Nephron progenitor cell (in vitro differentiated cells): ENCODE data around the gene TEAD3.

Experiments
- DNase-seq: peaks from one replicate; pipeline ENCODE4 v3.0.0; 2021
- H3K27ac Mint-ChIP-seq: 2 replicates; pipeline ENCODE4 v1.8.0; 2021; ENCODE audit warnings: mild to moderate bottlenecking, moderate library complexity, mixed read lengths
- H3K27me3 Mint-ChIP-seq: 2 replicates; pipeline ENCODE4 v1.8.0; 2021; ENCODE audit warnings: mild to moderate bottlenecking, low read depth, mixed read lengths; ENCODE audit not compliant: poor library complexity
- H3K36me3 Mint-ChIP-seq: 2 replicates; pipeline ENCODE4 v1.8.0; 2021; ENCODE audit warnings: low read depth, mixed read lengths
- H3K4me1 Mint-ChIP-seq: 2 replicates; pipeline ENCODE4 v1.8.0; 2021; ENCODE audit warnings: mixed read lengths
- H3K4me3 Mint-ChIP-seq: 2 replicates; pipeline ENCODE4 v1.8.0; 2021; ENCODE audit warnings: mild to moderate bottlenecking, moderate library complexity, mixed read lengths
- H3K9me3 Mint-ChIP-seq: 2 replicates; pipeline ENCODE4 v1.8.0; 2021; ENCODE audit warnings: mild to moderate bottlenecking, moderate library complexity, mixed read lengths
- TF ChIP-seq, protein P1 (sequence below): fragments of 200-600 bp; sonication (generic); IDR thresholded peaks from 2 replicates; pipeline ENCODE4 v1.5.0; 2021; ENCODE audit warnings: antibody characterized with exemption

The TEAD3 gene

DNA sequence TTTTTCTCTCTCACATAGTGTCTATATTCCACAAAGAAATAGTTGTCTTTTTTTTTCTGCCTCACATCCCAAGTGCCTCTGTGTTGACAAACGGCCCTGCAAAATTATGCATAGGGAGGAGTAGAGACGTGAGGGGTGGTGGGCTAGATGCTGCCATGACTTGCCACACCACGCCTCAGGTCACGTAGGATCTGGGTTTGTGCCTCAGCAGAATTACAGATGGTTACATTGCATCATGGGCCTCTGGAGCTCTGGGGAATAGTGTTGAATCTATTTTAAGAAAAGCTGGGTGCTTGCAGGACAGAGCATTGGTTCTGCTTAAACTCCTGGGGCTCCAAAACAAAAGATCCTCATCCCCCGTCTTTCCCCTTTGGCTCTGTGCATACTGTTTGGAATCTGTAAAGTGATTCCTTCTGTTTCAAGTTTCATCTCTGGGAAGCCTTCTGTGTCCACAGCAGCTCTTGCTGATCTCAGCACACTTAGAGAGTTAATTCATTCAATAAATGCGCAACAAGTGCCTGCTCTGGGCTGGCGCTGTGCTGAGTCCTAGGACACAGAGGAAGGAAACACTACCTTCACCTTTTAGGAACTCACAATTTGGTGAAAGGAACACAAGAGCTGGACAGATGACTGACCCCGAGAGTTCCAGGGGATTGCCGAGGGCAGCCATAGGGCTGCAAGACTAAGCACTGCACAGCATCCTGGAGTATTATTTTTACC lies 42.3 kb downstream of the TEAD3 start:
- Mint-ChIP-seq H3K27ac (peak overlapping the region; percentile 78), H3K27me3 (peaks cover 21% of the 10 kb centered on the region), H3K9me3 (no peaks in the 10 kb centered on the region), H3K36me3 (peaks cover 30% of the 10 kb centered on the region), H3K4me3 (peak overlapping the region; percentile 86), H3K4me1 (peaks cover 47% of the 10 kb centered on the region)
- TF ChIP-seq, protein P1, sequence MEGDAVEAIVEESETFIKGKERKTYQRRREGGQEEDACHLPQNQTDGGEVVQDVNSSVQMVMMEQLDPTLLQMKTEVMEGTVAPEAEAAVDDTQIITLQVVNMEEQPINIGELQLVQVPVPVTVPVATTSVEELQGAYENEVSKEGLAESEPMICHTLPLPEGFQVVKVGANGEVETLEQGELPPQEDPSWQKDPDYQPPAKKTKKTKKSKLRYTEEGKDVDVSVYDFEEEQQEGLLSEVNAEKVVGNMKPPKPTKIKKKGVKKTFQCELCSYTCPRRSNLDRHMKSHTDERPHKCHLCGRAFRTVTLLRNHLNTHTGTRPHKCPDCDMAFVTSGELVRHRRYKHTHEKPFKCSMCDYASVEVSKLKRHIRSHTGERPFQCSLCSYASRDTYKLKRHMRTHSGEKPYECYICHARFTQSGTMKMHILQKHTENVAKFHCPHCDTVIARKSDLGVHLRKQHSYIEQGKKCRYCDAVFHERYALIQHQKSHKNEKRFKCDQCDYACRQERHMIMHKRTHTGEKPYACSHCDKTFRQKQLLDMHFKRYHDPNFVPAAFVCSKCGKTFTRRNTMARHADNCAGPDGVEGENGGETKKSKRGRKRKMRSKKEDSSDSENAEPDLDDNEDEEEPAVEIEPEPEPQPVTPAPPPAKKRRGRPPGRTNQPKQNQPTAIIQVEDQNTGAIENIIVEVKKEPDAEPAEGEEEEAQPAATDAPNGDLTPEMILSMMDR: no peak
- no peak for DNase-seq

DNA sequence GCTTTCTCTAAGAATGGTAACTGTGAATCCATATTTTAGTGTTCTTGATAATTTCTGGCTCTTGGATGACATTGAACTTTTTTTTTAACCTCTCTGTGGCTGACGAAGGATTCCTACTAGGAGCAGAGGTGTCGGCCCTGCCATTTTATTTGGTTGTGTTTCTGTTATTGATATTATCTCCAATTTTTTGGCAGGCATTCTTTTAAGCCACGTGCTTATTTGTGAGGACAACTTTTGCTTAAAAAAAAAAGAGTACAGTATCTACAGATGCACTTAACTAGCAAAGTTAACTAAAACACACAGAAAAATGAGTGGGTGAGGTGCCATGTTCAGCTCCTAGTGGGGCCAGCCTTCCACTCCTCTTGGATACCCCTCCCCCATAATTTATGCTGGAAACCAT lies 43.6 kb downstream of the TEAD3 start:
- Mint-ChIP-seq H3K27me3 (peaks cover 18% of the 10 kb centered on the region), H3K4me3 (peak overlapping the region; percentile 86), H3K27ac (no peak overlapping the region), H3K4me1 (peaks cover 46% of the 10 kb centered on the region), H3K36me3 (peaks cover 24% of the 10 kb centered on the region), H3K9me3 (no peaks in the 10 kb centered on the region)
- TF ChIP-seq, protein P1: no peak
- no peak for DNase-seq

DNA sequence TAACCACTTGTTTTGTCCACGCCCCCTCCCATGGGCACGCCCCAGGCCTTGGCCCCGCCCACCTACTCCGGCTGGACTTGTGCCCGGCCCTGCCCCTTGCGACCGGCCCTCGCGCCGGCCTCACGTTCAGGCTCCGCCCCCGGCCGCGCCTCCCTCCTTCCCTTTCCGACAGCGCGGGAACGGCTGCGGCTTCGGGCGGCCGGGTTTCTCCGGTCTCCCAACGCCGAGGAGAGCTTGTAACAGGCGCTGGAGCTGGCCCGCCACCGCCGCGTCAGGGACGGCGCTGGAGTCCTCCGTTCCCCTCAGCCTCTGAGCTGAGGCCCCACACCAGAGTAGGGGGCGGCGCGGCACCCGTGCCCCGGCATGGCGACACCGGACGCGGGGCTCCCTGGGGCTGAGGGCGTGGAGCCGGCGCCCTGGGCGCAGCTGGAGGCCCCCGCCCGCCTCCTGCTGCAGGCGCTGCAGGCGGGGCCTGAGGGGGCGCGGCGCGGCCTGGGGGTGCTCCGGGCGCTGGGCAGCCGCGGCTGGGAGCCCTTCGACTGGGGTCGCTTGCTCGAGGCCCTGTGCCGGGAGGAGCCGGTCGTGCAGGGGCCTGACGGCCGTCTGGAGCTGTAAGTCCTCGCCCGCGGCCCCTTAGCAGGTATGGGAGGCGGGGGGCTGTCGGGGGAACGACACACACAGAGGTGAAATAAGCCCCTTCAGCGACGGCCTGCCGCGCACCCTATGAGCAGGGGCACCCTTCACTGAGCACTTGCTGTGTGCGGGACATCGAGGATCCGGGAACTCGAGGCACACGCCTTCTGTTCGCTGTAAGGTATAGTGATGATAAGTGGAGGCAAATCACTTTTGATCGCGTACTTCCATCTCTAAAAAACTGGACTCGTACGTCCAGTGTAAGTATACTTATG lies 44.4 kb downstream of the TEAD3 start, which contains the start of gene FANCE:
Gene FANCE, plus strand, starts transcription at position 156 of the 908 bp plus-strand sequence. Its CDS starts 208 bp downstream, at position 364.
- H3K27ac Mint-ChIP-seq: no peak within 1 kb of the TSS

DNA sequence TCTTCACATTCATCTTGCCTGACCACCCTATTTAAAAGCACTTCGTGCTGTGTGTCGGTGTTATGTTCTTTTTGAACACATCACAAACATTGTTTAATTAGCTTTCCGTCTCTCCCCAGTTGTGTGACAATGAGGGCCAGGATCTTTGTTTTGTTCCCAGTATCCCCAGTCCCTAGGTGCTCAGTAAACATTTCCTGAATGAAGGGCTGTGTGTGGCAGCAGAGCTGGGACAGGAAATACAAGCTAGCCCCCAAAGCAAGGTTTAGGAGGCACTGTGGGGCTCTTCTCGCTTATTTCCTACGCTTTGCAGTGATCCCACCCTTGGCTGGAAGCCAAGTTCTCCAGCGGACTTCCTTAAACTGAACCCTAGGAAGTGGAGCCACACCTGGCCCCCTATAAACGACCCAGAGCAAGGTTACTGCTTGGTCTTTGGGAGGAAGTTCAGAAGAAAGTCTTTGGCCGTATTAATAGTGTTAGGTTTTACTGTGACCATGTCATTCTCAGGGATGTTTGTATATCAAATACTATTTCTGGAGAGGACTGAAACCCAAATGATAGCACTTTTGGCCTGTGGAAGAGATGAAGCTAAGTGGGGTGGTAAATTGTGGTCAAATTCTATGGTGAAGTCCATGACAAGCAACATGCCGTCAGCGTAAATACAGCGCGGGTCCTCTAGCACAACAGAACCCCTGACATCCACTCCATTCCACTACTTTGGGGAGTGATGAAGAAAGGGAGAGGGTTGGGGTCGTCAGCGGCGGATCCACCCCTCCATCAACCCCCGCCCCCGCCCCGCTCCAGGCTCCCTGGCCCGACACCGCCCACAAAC lies 45.3 kb downstream of the TEAD3 start:
- peaks cover 14% of the 10 kb centered on the region for H3K36me3 Mint-ChIP-seq
- peak overlapping the region; percentile 80 for H3K4me3 Mint-ChIP-seq
- no peaks in the 10 kb centered on the region for H3K9me3 Mint-ChIP-seq
- no peak for DNase-seq
- no peak overlapping the region for H3K27ac Mint-ChIP-seq
- TF ChIP-seq, protein P1: no peak
- peaks cover 40% of the 10 kb centered on the region for H3K4me1 Mint-ChIP-seq
- H3K27me3 Mint-ChIP-seq: peaks cover 18% of the 10 kb centered on the region

More for the DNA sequence above, 44.4 kb downstream of the TEAD3 start, which contains the start of gene FANCE:
- Mint-ChIP-seq H3K4me1 (peaks cover 40% of the 10 kb centered on the region), H3K36me3 (peaks cover 16% of the 10 kb centered on the region), H3K27me3 (peaks cover 18% of the 10 kb centered on the region), H3K4me3 (peak within 1 kb of the TSS; percentile 86), H3K9me3 (no peaks in the 10 kb centered on the region)
- peak; percentile 100 for DNase-seq
- TF ChIP-seq, protein P1: no peak

DNA sequence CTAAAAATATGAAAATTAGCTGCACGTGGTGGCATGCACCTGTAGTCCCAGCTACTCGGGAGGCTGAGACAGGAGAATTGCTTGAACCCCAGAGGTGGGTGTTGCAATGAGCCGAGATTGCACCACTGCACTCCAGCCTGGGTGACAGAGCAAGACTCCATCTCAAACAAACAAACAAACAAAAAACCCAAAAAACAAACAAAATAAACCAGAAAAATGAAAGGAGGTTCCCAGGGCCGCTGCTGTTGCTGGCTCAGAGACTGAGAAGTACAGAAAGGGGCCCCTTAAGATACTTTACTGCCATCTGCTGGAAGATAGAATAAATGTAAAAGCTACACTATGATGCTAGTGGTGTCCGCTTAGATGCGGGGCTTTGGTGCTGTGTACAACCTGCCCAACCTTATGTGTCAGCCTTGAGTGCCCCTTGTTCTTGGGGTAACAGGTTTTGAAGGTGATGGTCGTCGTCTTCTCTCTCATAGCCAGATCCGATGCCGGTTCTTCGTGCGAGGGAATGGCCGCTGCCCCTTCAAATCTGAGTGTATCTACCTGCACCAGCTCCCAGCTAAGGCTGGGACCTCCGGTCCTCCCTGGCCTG lies 47.5 kb downstream of the TEAD3 start:
- Mint-ChIP-seq H3K9me3 (no peaks in the 10 kb centered on the region), H3K27me3 (peaks cover 18% of the 10 kb centered on the region), H3K27ac (no peak overlapping the region), H3K4me1 (peaks cover 29% of the 10 kb centered on the region), H3K36me3 (no peaks in the 10 kb centered on the region), H3K4me3 (no peak overlapping the region)
- DNase-seq: peak; percentile 41
- TF ChIP-seq, protein P1: peak; percentile 67
